Measurements from ENCODE around the gene ADRA2B. TPM values are rescaled to one million over a fixed set of nuclear protein-coding genes. Genes with fewer than 3 reads are reported as not detected.
"Not testable (repeated sequence)": the region's sequence is repeated elsewhere in the genome, so short reads cannot be mapped to it uniquely, and the experiment has no call there.

The ADRA2B gene
- total RNA-seq, 2 donors from 2014 or later: 1.7 to 2.1 TPM

GRCh38 chr2:96074156-96074555 is 42.2 kb downstream of the ADRA2B start:
- H3K36me3 Mint-ChIP-seq (ENCODE audit: insufficient read depth in 2 of 2): peaks cover 0 to 6% of the 10 kb centered on the region in 2 donors
- no peak for DNase-seq
- no peak overlapping the region for H3K27ac Mint-ChIP-seq
- H3K9me3 Mint-ChIP-seq: peaks cover 2 to 9% of the 10 kb centered on the region in 2 donors
- H3K4me3 Mint-ChIP-seq: no peak overlapping the region
- no peaks in the 10 kb centered on the region for H3K4me1 Mint-ChIP-seq (ENCODE audit: low read depth)
- no peaks in the 10 kb centered on the region for H3K27me3 Mint-ChIP-seq (ENCODE audit: low read depth)
- ATAC-seq (replicated peaks in 1 of 2): no peak

DNA sequence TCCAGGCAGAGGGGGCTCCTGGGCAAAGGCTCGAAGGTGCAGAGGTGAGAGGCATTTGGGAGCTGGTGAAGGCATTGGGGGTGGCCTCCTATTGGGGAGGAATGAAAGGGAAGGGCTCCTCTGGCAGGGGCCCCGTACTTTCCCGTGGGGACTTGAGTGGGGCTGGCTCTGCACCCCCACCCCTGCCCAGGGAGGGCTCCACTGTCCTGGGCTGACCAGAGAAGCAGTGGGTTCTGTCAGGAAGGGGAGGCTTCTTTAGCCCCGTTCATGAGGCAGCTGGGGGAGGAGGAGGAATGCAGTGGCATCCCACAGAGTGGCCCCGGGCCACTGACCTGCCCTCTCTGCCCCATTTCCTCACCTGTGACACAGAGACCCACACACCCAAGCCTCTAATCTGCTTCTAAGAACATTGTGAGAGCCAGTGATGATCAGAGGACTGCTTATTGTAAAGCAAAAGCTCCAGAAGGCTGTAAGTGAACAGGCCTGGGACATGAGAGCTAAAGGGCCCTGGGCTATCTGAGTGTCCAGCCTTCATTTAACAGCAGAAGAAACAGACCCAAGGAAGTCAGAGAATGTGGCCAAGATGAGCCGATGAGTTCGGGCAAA is 43.1 kb downstream of the ADRA2B start:
- Mint-ChIP-seq H3K4me3 (no peak overlapping the region), H3K9me3 (peaks cover 2 to 9% of the 10 kb centered on the region in 2 donors), H3K4me1 (ENCODE audit: low read depth) (no peaks in the 10 kb centered on the region), H3K27me3 (ENCODE audit: low read depth) (no peaks in the 10 kb centered on the region), H3K36me3 (ENCODE audit: insufficient read depth in 2 of 2) (peaks cover 0 to 6% of the 10 kb centered on the region in 2 donors), H3K27ac (no peak overlapping the region)
- ATAC-seq (replicated peaks in 1 of 2) (no peak), DNase-seq (no peak)

DNA sequence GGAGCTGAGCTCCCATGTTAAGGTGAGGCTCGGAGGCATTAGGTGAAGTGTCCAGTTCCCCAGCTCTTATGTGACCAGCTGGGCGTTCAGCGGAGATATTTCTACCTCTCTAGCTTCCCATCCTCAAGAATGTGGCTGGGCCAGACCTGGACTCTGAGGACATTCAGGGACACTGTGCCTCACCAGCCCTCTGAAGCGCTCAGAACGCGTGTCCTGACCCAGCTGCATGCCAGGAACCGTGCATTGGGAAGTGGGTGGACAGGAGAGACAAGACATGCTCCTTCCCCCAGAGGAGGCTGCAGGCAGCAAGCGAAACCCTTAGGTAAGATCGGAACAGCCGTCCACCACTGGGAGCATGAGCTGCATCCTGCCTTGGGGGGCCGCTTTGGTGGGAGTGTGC is 43.6 kb downstream of the ADRA2B start:
- Mint-ChIP-seq H3K36me3 (ENCODE audit: insufficient read depth in 2 of 2) (peaks cover 0 to 6% of the 10 kb centered on the region in 2 donors), H3K27ac (no peak overlapping the region), H3K4me3 (no peak overlapping the region), H3K27me3 (ENCODE audit: low read depth) (no peaks in the 10 kb centered on the region), H3K9me3 (peaks cover 2 to 9% of the 10 kb centered on the region in 2 donors), H3K4me1 (ENCODE audit: low read depth) (no peaks in the 10 kb centered on the region)
- DNase-seq: no peak
- ATAC-seq (replicated peaks in 1 of 2): no peak

DNA sequence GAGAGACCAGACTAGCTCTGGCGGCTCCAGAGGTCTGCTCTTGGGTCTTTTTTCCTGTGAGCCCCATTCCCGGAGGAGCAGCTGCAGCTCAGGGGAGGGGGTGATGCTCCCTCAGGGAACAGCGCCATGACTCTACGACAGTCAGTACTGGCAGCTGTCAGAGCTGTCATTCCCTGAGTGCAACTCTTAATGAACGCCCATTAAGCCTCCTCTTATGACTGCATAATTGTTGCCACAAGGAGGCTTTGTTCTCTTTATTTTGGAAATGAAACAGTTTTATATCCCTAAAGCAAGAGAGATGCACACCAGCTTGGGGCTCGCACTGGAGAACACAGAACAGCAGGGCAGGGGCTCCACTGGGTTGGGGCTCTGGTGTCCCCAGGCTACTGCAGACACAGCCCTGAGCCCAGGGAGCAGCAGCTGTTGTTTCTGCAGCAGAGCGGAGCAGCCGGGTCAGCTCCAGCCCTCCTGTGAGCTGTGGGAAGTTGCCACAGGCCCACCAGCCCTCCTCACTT is 44.3 kb downstream of the ADRA2B start:
- H3K27me3 Mint-ChIP-seq (ENCODE audit: low read depth); DNase-seq; H3K36me3 Mint-ChIP-seq (ENCODE audit: insufficient read depth in 2 of 2); H3K4me1 Mint-ChIP-seq (ENCODE audit: low read depth); H3K27ac Mint-ChIP-seq; H3K4me3 Mint-ChIP-seq; ATAC-seq (replicated peaks in 1 of 2); H3K9me3 Mint-ChIP-seq: not testable (repeated sequence)

DNA sequence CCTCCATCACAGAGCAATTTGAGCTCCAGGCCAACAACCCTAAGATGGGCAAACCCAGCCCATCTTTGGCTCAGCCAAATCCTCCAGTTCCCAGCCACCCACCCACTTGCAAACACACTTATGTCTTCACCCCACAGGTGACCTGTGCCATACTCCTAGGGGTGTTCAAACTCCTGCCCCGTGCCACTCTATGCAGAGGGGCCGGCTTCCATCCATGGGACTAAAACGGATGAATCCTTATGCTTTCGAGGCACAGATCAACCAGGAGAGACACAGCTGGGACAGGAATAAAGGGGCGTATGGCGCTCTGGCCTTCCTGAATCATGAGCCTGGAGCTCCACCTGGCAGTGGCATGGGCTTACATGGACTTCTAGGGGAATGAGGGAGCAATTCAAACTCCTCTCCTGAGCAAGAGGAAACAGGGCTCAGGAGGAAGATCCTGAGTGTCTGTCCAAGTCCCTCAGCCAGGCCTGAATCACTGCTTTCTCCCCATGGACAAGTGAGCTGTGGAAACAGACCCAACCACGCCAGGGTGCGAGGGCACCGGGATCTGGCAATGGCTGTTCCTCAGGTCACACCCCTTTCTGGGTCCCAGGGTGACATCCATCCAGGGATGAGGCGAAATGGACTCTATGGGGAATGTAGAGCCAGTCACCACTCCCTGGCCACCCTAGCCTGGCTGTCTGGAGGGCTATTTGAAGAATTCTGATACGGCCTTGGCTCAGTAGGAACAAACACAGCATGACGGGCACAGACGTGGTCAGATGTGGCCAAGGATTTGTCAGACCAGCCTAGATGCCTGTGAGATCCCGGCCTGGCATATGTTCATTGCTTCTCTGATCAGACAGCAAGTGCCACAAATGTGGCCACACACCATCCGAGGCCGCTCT is 45.0 kb downstream of the ADRA2B start:
- H3K4me1 Mint-ChIP-seq (ENCODE audit: low read depth); ATAC-seq (replicated peaks in 1 of 2); H3K27me3 Mint-ChIP-seq (ENCODE audit: low read depth); H3K27ac Mint-ChIP-seq; H3K36me3 Mint-ChIP-seq (ENCODE audit: insufficient read depth in 2 of 2); DNase-seq; H3K4me3 Mint-ChIP-seq; H3K9me3 Mint-ChIP-seq: not testable (repeated sequence)

GRCh38 chr2:96070351-96070750 is 46.0 kb downstream of the ADRA2B start:
- not testable (repeated sequence) for H3K27ac Mint-ChIP-seq; H3K36me3 Mint-ChIP-seq (ENCODE audit: insufficient read depth in 2 of 2); H3K9me3 Mint-ChIP-seq; ATAC-seq (replicated peaks in 1 of 2); DNase-seq; H3K4me1 Mint-ChIP-seq (ENCODE audit: low read depth); H3K27me3 Mint-ChIP-seq (ENCODE audit: low read depth); H3K4me3 Mint-ChIP-seq

DNA sequence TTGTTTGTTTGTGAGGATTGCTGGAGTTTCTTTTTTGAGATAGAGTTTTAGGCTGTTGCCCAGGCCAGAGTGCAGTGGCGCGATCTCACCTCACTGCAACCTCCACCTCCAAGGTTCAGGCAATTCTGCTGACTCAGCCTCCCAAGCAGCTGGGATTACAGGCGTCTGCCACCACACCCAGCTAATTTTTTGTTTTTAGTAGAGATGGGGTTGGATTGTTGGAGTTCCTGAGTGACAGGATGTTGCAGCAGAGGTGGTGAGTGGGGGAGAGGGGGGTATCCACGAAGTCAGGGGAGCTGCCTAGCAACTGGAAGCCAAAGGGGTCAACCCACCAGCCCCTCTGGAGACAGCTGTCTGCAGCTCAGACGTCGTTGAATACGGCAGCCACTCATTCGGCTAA is 46.5 kb downstream of the ADRA2B start:
- H3K4me3 Mint-ChIP-seq; H3K36me3 Mint-ChIP-seq (ENCODE audit: insufficient read depth in 2 of 2); H3K9me3 Mint-ChIP-seq; DNase-seq; ATAC-seq (replicated peaks in 1 of 2); H3K27me3 Mint-ChIP-seq (ENCODE audit: low read depth); H3K4me1 Mint-ChIP-seq (ENCODE audit: low read depth); H3K27ac Mint-ChIP-seq: not testable (repeated sequence)

DNA sequence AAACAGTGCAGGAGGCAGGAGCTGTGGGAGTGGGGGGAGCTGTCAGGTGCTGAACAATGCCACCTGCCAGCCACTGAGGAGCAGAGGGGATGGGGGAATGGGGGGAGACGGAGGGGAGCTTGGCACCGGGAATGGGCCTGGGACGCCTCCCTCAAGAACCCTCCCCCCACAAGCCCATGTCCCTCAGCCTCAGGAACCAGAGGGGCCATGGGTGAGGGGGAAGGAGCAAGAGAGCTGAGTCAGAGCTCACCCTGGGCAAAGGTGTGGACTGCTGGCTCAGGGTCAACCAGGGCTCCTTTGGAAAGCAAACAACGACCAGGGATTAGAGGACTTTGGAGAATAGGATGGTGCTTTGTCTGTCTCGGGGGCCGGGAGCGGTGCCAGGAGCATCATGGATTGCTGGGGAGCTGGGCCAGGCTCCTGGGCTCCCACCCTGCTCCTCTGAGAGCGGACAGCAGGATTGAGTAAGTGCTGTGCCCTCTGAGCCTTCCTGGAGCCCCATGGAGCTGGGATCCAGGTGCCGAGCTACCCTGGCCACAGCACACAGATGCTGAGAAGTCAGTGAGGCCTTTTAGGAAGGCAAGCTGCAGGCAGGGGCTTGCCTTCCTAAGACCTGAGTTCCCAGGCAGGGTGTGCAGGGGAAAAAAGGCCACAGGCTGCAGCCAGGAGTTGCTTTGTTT is 48.3 kb downstream of the ADRA2B start:
- not testable (repeated sequence) for H3K4me1 Mint-ChIP-seq (ENCODE audit: low read depth); H3K9me3 Mint-ChIP-seq; DNase-seq; H3K4me3 Mint-ChIP-seq; H3K27ac Mint-ChIP-seq; ATAC-seq (replicated peaks in 1 of 2); H3K36me3 Mint-ChIP-seq (ENCODE audit: insufficient read depth in 2 of 2); H3K27me3 Mint-ChIP-seq (ENCODE audit: low read depth)

- H3K4me3 Mint-ChIP-seq; H3K27me3 Mint-ChIP-seq (ENCODE audit: low read depth); H3K4me1 Mint-ChIP-seq (ENCODE audit: low read depth); H3K9me3 Mint-ChIP-seq; H3K36me3 Mint-ChIP-seq (ENCODE audit: insufficient read depth in 2 of 2); ATAC-seq (replicated peaks in 1 of 2); H3K27ac Mint-ChIP-seq; DNase-seq: not testable (repeated sequence)
Observed at GRCh38 chr2:96067098-96067660, 49.2 kb downstream of the ADRA2B start.

- ATAC-seq (replicated peaks in 1 of 2); H3K27ac Mint-ChIP-seq; H3K4me3 Mint-ChIP-seq; H3K36me3 Mint-ChIP-seq (ENCODE audit: insufficient read depth in 2 of 2); H3K9me3 Mint-ChIP-seq; H3K4me1 Mint-ChIP-seq (ENCODE audit: low read depth); DNase-seq; H3K27me3 Mint-ChIP-seq (ENCODE audit: low read depth): not testable (repeated sequence)
Observed at GRCh38 chr2:96066511-96066910, 49.9 kb downstream of the ADRA2B start.

DNA sequence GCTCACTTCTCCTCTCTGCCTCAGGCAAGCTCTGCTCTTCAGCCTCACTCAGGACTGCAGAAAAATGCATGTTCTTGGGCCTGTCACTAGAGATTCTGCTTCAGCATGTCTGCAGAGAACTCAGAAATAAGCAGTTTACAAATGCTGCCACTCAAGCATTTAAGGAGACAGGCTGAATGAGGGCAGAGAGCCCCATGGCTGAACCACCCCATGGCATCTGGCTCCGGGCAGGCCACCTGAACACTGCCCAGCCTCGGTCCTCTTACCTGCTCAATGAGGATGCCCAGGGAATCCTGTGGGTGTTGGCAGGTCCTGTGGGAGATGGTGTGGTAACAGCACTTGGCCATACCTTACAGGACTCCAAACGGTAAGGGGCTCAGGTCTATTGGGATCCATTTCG is 50.4 kb downstream of the ADRA2B start:
- not testable (repeated sequence) for H3K4me1 Mint-ChIP-seq (ENCODE audit: low read depth); ATAC-seq (replicated peaks in 1 of 2); H3K27me3 Mint-ChIP-seq (ENCODE audit: low read depth); H3K27ac Mint-ChIP-seq; H3K36me3 Mint-ChIP-seq (ENCODE audit: insufficient read depth in 2 of 2); H3K4me3 Mint-ChIP-seq; H3K9me3 Mint-ChIP-seq; DNase-seq

DNA sequence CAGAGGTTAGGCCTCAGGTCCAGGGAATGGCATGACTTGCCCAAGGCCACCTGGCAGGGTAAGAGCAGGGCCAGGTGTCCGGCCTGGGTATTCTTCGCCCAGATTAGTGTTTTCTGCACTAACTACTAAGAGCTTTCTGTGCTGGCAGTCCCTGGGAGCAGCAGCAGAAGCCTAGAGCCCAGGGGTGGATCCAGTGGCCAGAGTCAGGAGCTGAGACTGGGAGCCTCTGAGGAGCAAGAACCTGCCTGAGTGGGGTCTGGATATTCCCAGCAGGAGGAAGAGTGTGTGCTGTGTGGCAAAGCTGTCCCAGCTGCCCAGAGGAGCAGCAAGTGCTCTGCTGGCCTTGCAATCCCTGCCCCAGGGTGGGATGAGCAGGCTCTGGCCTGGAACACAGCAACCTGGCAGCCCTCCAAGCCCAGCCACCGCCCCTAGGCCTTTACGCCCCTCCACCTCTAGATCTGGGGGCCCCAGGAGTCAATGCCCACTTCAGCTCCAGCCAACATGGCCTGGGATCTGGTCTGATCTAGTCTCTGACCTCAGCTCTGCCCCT is 50.9 kb downstream of the ADRA2B start:
- H3K4me1 Mint-ChIP-seq (ENCODE audit: low read depth): peaks cover 3% of the 10 kb centered on the region
- no peaks in the 10 kb centered on the region for H3K36me3 Mint-ChIP-seq (ENCODE audit: insufficient read depth in 2 of 2)
- DNase-seq (no peak), ATAC-seq (replicated peaks in 1 of 2) (no peak)
- no peaks in the 10 kb centered on the region for H3K9me3 Mint-ChIP-seq
- H3K27me3 Mint-ChIP-seq (ENCODE audit: low read depth): no peaks in the 10 kb centered on the region
- H3K4me3 Mint-ChIP-seq: no peak overlapping the region
- no peak overlapping the region for H3K27ac Mint-ChIP-seq

DNA sequence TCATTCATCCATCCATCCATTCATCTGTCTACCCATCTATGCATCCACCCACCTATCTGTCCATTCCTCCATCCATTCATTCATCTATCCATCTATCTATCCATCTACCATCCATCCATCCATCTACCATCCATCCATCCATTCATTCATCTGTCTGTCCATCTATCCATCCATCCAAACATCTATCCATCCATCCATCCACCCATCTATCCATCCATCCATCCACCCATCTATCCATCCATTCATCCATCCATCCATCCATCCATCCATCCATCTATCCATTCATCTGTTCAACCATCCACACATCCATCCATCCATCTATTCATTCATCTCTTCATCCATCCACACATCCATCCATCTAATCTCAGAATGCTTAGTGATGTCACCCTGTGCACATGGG is 51.6 kb downstream of the ADRA2B start:
- not testable (repeated sequence) for H3K9me3 Mint-ChIP-seq; H3K27me3 Mint-ChIP-seq (ENCODE audit: low read depth); ATAC-seq (replicated peaks in 1 of 2); H3K4me1 Mint-ChIP-seq (ENCODE audit: low read depth); DNase-seq; H3K4me3 Mint-ChIP-seq; H3K27ac Mint-ChIP-seq; H3K36me3 Mint-ChIP-seq (ENCODE audit: insufficient read depth in 2 of 2)

Measured in activated T-cell treated with anti-CD3 and anti-CD28 coated beads, Interleukin-2, amount 50 U/mL, for 72 hours (primary cell).